ENCODE measurements around the gene PCSK6. TPM values are rescaled to one million over a fixed set of nuclear protein-coding genes. Genes with fewer than 3 reads are reported as not detected.
"Not testable (repeated sequence)": the region's sequence is repeated elsewhere in the genome, so short reads cannot be mapped to it uniquely, and the experiment has no call there.

Gene PCSK6
- total RNA-seq, 1 donor = 0.72 TPM

DNA sequence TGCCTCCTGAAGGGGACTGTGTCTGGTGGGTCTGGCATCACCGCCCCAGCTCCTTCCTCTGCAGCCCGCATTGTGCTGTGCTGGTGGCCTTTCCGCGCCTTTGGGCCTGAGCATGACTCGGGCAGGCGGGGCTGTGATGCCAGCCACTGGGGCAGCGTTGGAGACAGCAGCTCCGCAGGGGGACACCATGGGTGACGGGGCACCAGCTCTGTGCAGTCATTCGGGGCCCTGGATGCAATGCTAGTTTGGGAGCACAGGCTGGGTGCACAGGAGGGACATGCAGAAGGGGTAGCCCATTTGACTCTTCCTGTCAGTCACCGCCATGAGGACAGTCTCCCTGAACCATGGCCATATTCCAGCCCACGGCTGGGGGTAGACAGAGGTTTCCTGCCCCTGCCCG is 110.6 kb downstream of the PCSK6 start:
- no peak overlapping the region for H2AFZ ChIP-seq (ENCODE audit: low read length)
- no peak for TF ChIP-seq CTCF (IDR thresholded peaks at IDR 0.05; ENCODE audit: extremely low read depth, low read depth, low read length)
- H3K4me3 ChIP-seq (ENCODE audit: insufficient read depth, low read length) = no peak overlapping the region
- H3K79me2 ChIP-seq (ENCODE audit: insufficient read depth, low read length) = no peaks in the 10 kb centered on the region
- H4K20me1 ChIP-seq (ENCODE audit: insufficient read depth, low read length) = no peaks in the 10 kb centered on the region
- H3K4me2 ChIP-seq (ENCODE audit: insufficient read depth, low read length) = no peak overlapping the region
- no peak overlapping the region for H3K27ac ChIP-seq (ENCODE audit: low read depth, low read length)
- H3K36me3 ChIP-seq (ENCODE audit: insufficient read depth, low read length) = no peaks in the 10 kb centered on the region
- DNase-seq (ENCODE audit: insufficient read length, low spot score, missing footprints) = no peak
- H3K9me3 ChIP-seq (ENCODE audit: low read depth, low read length) = no peaks in the 10 kb centered on the region
- no peaks in the 10 kb centered on the region for H3K4me1 ChIP-seq (ENCODE audit: insufficient read depth, low read length)
- H3K27me3 ChIP-seq (ENCODE audit: insufficient read depth, low read length) = no peaks in the 10 kb centered on the region

DNA sequence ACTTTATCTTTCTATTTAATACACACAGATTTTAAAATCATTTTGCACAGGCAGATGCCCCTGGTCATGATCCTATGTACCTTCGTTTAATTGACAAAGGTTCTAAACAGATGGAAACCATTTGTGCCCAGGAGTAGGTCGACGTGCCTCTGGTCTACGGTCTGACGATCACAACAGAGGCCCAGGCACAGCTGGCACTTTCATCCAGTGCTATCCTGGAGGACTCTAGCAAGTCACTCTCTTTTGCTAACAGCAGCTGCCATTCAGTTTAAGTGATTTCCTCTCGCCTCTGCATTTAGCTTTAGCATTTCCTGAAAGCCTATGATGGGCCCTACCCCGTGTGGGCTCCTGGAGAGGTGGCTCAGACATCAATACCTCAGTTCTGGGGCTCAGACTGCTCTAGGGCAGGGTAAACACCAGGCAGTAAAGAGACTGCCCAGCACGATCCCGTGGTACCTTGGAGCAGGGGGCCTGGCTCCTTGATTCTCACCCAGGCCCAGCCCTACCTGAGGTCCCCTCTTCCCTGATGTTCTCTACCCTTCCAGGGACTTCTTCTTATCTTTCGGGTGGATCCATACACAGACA is 111.2 kb downstream of the PCSK6 start:
- Histone ChIP-seq H3K4me3 (ENCODE audit: insufficient read depth, low read length) (no peak overlapping the region), H3K27me3 (ENCODE audit: insufficient read depth, low read length) (no peaks in the 10 kb centered on the region), H3K36me3 (ENCODE audit: insufficient read depth, low read length) (no peaks in the 10 kb centered on the region), H3K79me2 (ENCODE audit: insufficient read depth, low read length) (no peaks in the 10 kb centered on the region), H3K4me1 (ENCODE audit: insufficient read depth, low read length) (no peaks in the 10 kb centered on the region), H3K9me3 (ENCODE audit: low read depth, low read length) (no peaks in the 10 kb centered on the region), H3K27ac (ENCODE audit: low read depth, low read length) (no peak overlapping the region), H2AFZ (ENCODE audit: low read length) (no peak overlapping the region), H4K20me1 (ENCODE audit: insufficient read depth, low read length) (no peaks in the 10 kb centered on the region), H3K4me2 (ENCODE audit: insufficient read depth, low read length) (no peak overlapping the region)
- no peak for TF ChIP-seq CTCF (IDR thresholded peaks at IDR 0.05; ENCODE audit: extremely low read depth, low read depth, low read length)
- DNase-seq (ENCODE audit: insufficient read length, low spot score, missing footprints) = no peak

DNA sequence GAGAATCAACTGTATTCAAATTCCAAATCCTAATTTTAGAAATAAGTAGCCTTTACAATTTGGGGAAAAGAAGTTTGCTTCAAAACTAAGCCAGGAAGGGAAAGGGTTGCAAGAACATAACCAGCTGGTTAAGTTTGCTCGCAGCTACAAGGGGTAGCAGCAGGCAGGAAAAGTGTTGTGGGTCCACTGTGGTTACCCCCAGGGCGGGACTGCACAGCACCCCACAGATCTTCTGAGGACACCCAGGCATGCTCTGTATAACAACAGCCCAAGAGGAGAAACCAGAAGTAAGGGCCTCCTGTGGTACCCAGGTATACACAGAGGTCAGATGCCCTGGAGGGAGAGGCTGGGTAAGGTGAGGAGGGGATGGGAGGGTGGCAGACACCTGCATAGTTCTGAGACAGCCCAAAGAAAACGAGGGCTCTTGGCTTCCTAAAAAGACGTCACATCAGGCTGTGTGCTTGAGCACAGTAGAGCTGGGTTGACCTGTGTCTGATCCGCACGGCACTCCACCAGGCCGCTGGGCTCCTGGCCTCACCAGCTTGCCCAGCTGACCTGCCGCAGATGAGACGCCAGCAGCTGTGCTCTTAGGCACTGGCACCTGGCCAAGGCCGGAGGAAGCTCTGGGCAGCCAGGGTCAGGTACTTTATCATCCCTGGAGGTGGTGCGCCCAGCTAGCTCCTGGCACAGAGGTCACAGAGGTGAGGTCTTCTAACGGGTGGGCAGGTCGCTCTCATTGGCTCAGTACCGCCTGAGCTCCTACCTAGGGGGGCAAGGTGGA is 112.7 kb downstream of the PCSK6 start:
- Histone ChIP-seq H2AFZ (ENCODE audit: low read length) (no peak overlapping the region), H3K79me2 (ENCODE audit: insufficient read depth, low read length) (no peaks in the 10 kb centered on the region), H3K9me3 (ENCODE audit: low read depth, low read length) (no peaks in the 10 kb centered on the region), H3K4me1 (ENCODE audit: insufficient read depth, low read length) (no peaks in the 10 kb centered on the region), H3K36me3 (ENCODE audit: insufficient read depth, low read length) (no peaks in the 10 kb centered on the region), H3K4me2 (ENCODE audit: insufficient read depth, low read length) (no peak overlapping the region), H3K4me3 (ENCODE audit: insufficient read depth, low read length) (no peak overlapping the region), H3K27ac (ENCODE audit: low read depth, low read length) (no peak overlapping the region), H3K27me3 (ENCODE audit: insufficient read depth, low read length) (no peaks in the 10 kb centered on the region), H4K20me1 (ENCODE audit: insufficient read depth, low read length) (no peaks in the 10 kb centered on the region)
- no peak for TF ChIP-seq CTCF (IDR thresholded peaks at IDR 0.05; ENCODE audit: extremely low read depth, low read depth, low read length)
- DNase-seq (ENCODE audit: insufficient read length, low spot score, missing footprints) = peak; percentile 76

DNA sequence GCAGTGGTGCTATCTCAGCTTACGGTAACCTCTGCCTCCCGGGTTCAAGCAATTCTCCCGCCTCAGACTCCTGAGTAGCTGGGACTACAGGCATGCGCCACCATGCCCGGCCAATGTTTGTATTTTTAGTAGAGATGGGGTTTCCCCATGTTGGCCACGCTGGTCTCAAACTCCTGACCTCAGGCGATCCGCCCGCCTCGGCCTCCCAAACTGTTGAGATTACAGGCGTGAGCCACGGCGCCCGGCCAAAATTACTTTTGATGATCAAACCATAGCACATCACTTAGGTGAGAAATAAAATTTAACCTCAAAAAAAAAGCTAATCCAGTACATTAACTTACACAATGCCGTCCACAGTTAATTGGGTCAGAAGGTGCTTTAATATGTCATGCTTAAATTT is 114.5 kb downstream of the PCSK6 start:
- not testable (repeated sequence) for H3K4me2 ChIP-seq (ENCODE audit: insufficient read depth, low read length); H3K4me1 ChIP-seq (ENCODE audit: insufficient read depth, low read length); H3K4me3 ChIP-seq (ENCODE audit: insufficient read depth, low read length); H4K20me1 ChIP-seq (ENCODE audit: insufficient read depth, low read length); H3K79me2 ChIP-seq (ENCODE audit: insufficient read depth, low read length); H3K27ac ChIP-seq (ENCODE audit: low read depth, low read length); H3K27me3 ChIP-seq (ENCODE audit: insufficient read depth, low read length); H2AFZ ChIP-seq (ENCODE audit: low read length); DNase-seq (ENCODE audit: insufficient read length, low spot score, missing footprints); H3K36me3 ChIP-seq (ENCODE audit: insufficient read depth, low read length); H3K9me3 ChIP-seq (ENCODE audit: low read depth, low read length)

All from osteoblast (primary cell).